Measurements from ENCODE around the gene ABCF2.

DNA sequence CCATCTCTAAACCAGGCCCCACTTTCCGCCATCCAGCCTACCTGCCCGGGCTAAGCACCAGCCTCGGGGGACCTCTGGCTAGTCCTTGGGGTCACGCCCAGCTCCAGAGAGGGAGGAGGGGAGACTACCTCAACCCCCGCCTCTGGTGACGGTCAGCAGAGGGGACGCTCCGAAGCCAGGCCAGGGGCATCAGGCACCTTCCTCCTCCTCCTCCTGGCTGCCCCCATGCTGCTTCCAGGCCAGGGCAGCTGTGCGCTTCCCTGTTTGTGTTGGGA lies 25.5 kb upstream of the ABCF2 start:
- TF ChIP-seq EZH2 (IDR thresholded peaks at IDR 0.05) = no peak
- TF ChIP-seq, protein P1, sequence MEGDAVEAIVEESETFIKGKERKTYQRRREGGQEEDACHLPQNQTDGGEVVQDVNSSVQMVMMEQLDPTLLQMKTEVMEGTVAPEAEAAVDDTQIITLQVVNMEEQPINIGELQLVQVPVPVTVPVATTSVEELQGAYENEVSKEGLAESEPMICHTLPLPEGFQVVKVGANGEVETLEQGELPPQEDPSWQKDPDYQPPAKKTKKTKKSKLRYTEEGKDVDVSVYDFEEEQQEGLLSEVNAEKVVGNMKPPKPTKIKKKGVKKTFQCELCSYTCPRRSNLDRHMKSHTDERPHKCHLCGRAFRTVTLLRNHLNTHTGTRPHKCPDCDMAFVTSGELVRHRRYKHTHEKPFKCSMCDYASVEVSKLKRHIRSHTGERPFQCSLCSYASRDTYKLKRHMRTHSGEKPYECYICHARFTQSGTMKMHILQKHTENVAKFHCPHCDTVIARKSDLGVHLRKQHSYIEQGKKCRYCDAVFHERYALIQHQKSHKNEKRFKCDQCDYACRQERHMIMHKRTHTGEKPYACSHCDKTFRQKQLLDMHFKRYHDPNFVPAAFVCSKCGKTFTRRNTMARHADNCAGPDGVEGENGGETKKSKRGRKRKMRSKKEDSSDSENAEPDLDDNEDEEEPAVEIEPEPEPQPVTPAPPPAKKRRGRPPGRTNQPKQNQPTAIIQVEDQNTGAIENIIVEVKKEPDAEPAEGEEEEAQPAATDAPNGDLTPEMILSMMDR (IDR thresholded peaks at IDR 0.05) = no peak
- TF ChIP-seq EZH2phosphoT487 (IDR thresholded peaks at IDR 0.05) = no peak

All from neural progenitor cell (in vitro differentiated cells).